ENCODE data around the gene EPHA4. TPM values are rescaled to one million over a fixed set of nuclear protein-coding genes. Genes with fewer than 3 reads are reported as not detected.
A peak's percentile ranks its signal among the peaks of the same experiment; 100 is the strongest.

Gene EPHA4
- total RNA-seq (10 to 100 TPM; 12.4 to 35.2 (median 19.8) TPM), polyA plus RNA-seq (1 to 10 TPM; 4.2 to 6.9 TPM)
- long read RNA-seq, donor 1, partial matches to known transcripts: 2 of 7 reads
- long read RNA-seq, donor 1, other reads (novel, unspliced or antisense): 3 of 7 reads
- long read RNA-seq, donor 2, partial matches to known transcripts: 15 of 19 reads
- long read RNA-seq, donor 2, other reads (novel, unspliced or antisense): 0 of 19 reads
- long read RNA-seq, donor 3, full-length matches to known transcripts: 2 of 11 reads
- long read RNA-seq, donor 3, partial matches to known transcripts: 8 of 11 reads
- long read RNA-seq, donor 3, other reads (novel, unspliced or antisense): 1 of 11 reads

DNA sequence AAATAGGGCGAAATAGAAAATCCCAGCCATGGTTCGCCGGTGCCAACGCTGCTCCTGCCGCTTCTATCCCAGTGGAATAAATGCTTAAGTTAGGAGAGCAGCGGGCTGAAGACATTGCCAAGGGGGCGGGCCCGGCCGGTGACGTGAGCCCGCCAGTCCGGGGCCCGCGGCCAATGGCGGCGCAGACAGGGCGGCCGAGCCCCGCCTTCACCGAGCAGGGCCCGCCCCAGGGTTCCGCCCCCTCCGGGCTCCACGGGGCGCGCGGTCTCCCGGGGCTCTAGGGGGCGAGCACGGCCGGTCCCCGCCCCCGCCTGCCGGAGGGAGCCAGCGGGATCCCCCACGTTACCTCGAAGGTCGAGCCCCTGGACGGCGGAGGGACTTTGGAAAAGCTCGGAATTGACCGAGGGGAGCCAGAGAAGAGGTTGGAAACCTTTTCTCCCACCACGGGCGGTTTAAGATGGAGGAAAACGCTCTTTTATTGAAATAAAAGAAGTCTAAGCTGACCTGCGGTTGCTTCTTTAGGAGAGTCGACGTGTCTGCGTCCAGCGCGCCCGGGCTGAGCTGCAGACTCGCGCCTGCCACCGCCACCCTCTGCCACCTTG is at the start of gene EPHA4:
Gene EPHA4 (minus strand): TSS at position 86 of the 602 bp plus-strand sequence. CDS start 56 bp downstream, at position 30.
- DNase-seq (peak; percentile 89 to 92 (median 92)), ATAC-seq (peak; percentile 88 to 96 (median 94))
- peaks cover 0 to 4% (median 0%) of the 10 kb centered on the region in 9 donors for H3K36me3 ChIP-seq
- H3K27me3 ChIP-seq: peaks cover 0 to 66% (median 4%) of the 10 kb centered on the region in 9 donors
- peak within 1 kb of the TSS; percentile 72 to 94 (median 86) for H3K27ac ChIP-seq
- H3K4me3 ChIP-seq: peak within 1 kb of the TSS; percentile 58 to 89 (median 76)
- intact Hi-C loops (cut with DNase I): loop anchor here (2.0 to 10.0 kb wide), 24 partner anchors 45 to 1838 kb away; no protein-coding TSS in a partner anchor
- 0 to 2% (median 0%) methylated on average over 23 to 55 of the region's 55 CpGs for WGBS, 4 donors
- TF ChIP-seq POLR2A (IDR thresholded peaks at IDR 0.05) (peak; percentile 51 to 94), CTCF (IDR thresholded peaks at IDR 0.05) (peak in 7 of 12 donors; percentile 9 to 54 (median 34))
- H3K4me1 ChIP-seq: peaks cover 0 to 43% (median 19%) of the 10 kb centered on the region in 12 donors
- H3K9me3 ChIP-seq: no peaks in the 10 kb centered on the region

DNA sequence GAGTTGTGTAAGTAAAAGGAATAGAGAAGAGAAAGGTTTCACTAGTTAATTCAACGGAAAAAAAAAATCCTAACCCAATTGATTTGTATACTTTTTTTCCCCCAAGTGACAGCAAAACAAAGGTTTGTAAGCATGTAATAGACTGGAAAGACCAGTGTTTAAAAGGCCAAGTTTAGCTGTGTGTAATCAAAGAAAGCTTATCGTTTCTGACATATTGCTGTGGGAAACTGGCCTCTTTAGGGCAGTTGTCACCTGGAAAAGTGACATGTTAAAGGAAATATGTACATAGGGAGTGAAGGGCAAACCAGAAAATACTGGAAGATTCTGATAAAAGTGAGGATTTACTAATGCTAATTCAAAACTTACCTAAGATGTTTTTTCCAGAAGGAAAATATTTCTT is 45.9 kb upstream of the EPHA4 start:
- Histone ChIP-seq H3K27me3 (no peaks in the 10 kb centered on the region), H3K27ac (no peak overlapping the region), H3K4me1 (peaks cover 0 to 4% (median 0%) of the 10 kb centered on the region in 12 donors), H3K9me3 (peaks cover 0 to 5% (median 0%) of the 10 kb centered on the region in 12 donors), H3K4me3 (no peak overlapping the region), H3K36me3 (no peaks in the 10 kb centered on the region)
- 73 to 77% (median 75%) methylated on average over 2 of the region's 2 CpGs for WGBS, 4 donors
- ATAC-seq (no peak), DNase-seq (no peak)
- TF ChIP-seq POLR2A (IDR thresholded peaks at IDR 0.05) (no peak), CTCF (IDR thresholded peaks at IDR 0.05) (no peak)
- intact Hi-C loops (cut with DNase I): no loop called here

- TF ChIP-seq POLR2A (IDR thresholded peaks at IDR 0.05): no peak
- no peak for TF ChIP-seq CTCF (IDR thresholded peaks at IDR 0.05)
- H3K4me3 ChIP-seq: no peak overlapping the region
- WGBS, 4 donors: 93 to 94% (median 94%) methylated on average over 13 of the region's 13 CpGs
Measured at GRCh38 chr2:221616561-221616960, 44.5 kb upstream of the EPHA4 start.

GRCh38 chr2:221614274-221614673 is 42.2 kb upstream of the EPHA4 start:
- intact Hi-C loops (cut with DNase I): no loop called here
- 48 to 55% (median 49%) methylated on average over 6 of the region's 6 CpGs for WGBS, 4 donors
- Histone ChIP-seq H3K4me3 (no peak overlapping the region), H3K36me3 (no peaks in the 10 kb centered on the region), H3K27ac (no peak overlapping the region), H3K27me3 (peaks cover 0 to 9% (median 0%) of the 10 kb centered on the region in 9 donors), H3K9me3 (no peaks in the 10 kb centered on the region), H3K4me1 (no peaks in the 10 kb centered on the region)
- TF ChIP-seq CTCF (IDR thresholded peaks at IDR 0.05) (no peak), POLR2A (IDR thresholded peaks at IDR 0.05) (no peak)
- ATAC-seq (no peak), DNase-seq (no peak)

More at GRCh38 chr2:221616561-221616960, 44.5 kb upstream of the EPHA4 start:
- peaks cover 0 to 9% (median 0%) of the 10 kb centered on the region in 9 donors for H3K27me3 ChIP-seq
- ATAC-seq (no peak), DNase-seq (no peak)
- intact Hi-C loops (cut with DNase I): no loop called here
- no peaks in the 10 kb centered on the region for H3K9me3 ChIP-seq
- H3K27ac ChIP-seq: no peak overlapping the region
- no peaks in the 10 kb centered on the region for H3K36me3 ChIP-seq
- peaks cover 0 to 4% (median 0%) of the 10 kb centered on the region in 12 donors for H3K4me1 ChIP-seq
